Breast epithelium (tissue), 3 donors: ENCODE data around the gene CNKSR3.

Experiments used
- POLR2AphosphoS5 ChIP-seq, 3 donors: sonication (generic); formaldehyde crosslinking; IDR thresholded peaks; one replicate each; pipeline ENCODE4 v1.6.1; 2017; ENCODE audit warnings: antibody characterized with exemption in 3 of 3
- TF ChIP-seq, protein P1 (sequence below), 3 donors: fragments of 450-650 bp; IDR thresholded peaks; one replicate each; pipeline ENCODE4 v1.5.1; 2016 to 2017; ENCODE audit warnings: antibody characterized with exemption in 3 of 3, mild to moderate bottlenecking in 3 of 3, moderate library complexity in 3 of 3

DNA sequence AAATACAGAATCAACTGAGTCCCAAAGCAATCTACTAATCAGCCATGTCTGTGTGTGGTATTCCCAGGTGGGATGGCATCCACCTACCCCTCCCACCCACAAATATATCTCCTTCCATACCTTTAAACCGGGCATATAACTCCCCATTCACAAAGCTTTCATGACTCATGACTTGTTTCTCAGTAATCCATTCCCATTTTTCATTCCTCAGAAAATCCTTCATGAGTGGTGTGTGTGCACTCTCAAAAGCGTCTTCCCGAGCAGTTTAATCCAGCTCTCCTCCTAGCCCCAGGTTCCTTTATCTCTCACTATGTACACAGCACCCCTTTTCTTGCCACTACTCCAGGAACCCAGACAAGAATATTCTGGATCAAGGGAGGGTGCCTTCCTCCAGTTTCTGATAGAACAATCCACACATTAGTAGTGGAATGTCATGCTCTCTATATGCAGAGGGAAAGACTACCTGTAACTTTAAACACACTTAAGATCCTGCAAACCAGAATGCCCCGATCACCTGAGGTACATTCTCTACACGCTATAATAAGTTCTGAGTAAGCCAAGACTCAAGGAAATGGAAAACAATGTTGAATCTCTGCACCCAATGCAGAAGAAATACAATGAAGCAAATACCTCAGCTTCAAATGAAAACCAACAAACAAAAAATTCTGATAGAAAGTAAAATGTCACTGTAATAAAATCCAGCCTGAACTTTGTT is 98.2 kb downstream of the CNKSR3 start:
- TF ChIP-seq, protein P1, sequence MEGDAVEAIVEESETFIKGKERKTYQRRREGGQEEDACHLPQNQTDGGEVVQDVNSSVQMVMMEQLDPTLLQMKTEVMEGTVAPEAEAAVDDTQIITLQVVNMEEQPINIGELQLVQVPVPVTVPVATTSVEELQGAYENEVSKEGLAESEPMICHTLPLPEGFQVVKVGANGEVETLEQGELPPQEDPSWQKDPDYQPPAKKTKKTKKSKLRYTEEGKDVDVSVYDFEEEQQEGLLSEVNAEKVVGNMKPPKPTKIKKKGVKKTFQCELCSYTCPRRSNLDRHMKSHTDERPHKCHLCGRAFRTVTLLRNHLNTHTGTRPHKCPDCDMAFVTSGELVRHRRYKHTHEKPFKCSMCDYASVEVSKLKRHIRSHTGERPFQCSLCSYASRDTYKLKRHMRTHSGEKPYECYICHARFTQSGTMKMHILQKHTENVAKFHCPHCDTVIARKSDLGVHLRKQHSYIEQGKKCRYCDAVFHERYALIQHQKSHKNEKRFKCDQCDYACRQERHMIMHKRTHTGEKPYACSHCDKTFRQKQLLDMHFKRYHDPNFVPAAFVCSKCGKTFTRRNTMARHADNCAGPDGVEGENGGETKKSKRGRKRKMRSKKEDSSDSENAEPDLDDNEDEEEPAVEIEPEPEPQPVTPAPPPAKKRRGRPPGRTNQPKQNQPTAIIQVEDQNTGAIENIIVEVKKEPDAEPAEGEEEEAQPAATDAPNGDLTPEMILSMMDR (IDR thresholded peaks at IDR 0.05) = no peak
- TF ChIP-seq POLR2AphosphoS5 (IDR thresholded peaks at IDR 0.05) = no peak
